ENCODE results near the gene KCNQ1.

KCNQ1 gene

GRCh38 chr11:2746401-2747247 is 301.8 kb downstream of the KCNQ1 start:
- H3K27ac ChIP-seq (ENCODE audit: low read depth, low read length), result no peak overlapping the region
- H3K9ac ChIP-seq (ENCODE audit: low read length), result no peak overlapping the region
- no peaks in the 10 kb centered on the region for H3K9me3 ChIP-seq (ENCODE audit: control insufficient read depth, insufficient read depth, low read depth, low read length)
- H3K4me3 ChIP-seq (ENCODE audit: low read depth, low read length), result no peak overlapping the region
- H3K27me3 ChIP-seq (ENCODE audit: control insufficient read depth, insufficient read depth, low read length), result peaks cover 44% of the 10 kb centered on the region
- no peaks in the 10 kb centered on the region for H3K4me1 ChIP-seq (ENCODE audit: control insufficient read depth, insufficient read depth, low read length)
- H3K36me3 ChIP-seq (ENCODE audit: control insufficient read depth, insufficient read depth, low read length), result no peaks in the 10 kb centered on the region

- Histone ChIP-seq H3K27me3 (ENCODE audit: control insufficient read depth, insufficient read depth, low read length) (peaks cover 48% of the 10 kb centered on the region), H3K4me3 (ENCODE audit: low read depth, low read length) (no peak overlapping the region), H3K36me3 (ENCODE audit: control insufficient read depth, insufficient read depth, low read length) (no peaks in the 10 kb centered on the region), H3K27ac (ENCODE audit: low read depth, low read length) (no peak overlapping the region), H3K9ac (ENCODE audit: low read length) (no peak overlapping the region), H3K9me3 (ENCODE audit: control insufficient read depth, insufficient read depth, low read depth, low read length) (no peaks in the 10 kb centered on the region), H3K4me1 (ENCODE audit: control insufficient read depth, insufficient read depth, low read length) (no peaks in the 10 kb centered on the region)
These were observed 302.6 kb downstream of the KCNQ1 start for GRCh38 chr11:2747248-2748027.

GRCh38 chr11:2748061-2748813 is 303.4 kb downstream of the KCNQ1 start:
- Histone ChIP-seq H3K9ac (ENCODE audit: low read length) (no peak overlapping the region), H3K4me3 (ENCODE audit: low read depth, low read length) (no peak overlapping the region), H3K4me1 (ENCODE audit: control insufficient read depth, insufficient read depth, low read length) (no peaks in the 10 kb centered on the region), H3K27ac (ENCODE audit: low read depth, low read length) (no peak overlapping the region), H3K36me3 (ENCODE audit: control insufficient read depth, insufficient read depth, low read length) (no peaks in the 10 kb centered on the region), H3K27me3 (ENCODE audit: control insufficient read depth, insufficient read depth, low read length) (peaks cover 56% of the 10 kb centered on the region), H3K9me3 (ENCODE audit: control insufficient read depth, insufficient read depth, low read depth, low read length) (no peaks in the 10 kb centered on the region)

- Histone ChIP-seq H3K36me3 (ENCODE audit: control insufficient read depth, insufficient read depth, low read length) (no peaks in the 10 kb centered on the region), H3K4me1 (ENCODE audit: control insufficient read depth, insufficient read depth, low read length) (no peaks in the 10 kb centered on the region), H3K4me3 (ENCODE audit: low read depth, low read length) (no peak overlapping the region), H3K9me3 (ENCODE audit: control insufficient read depth, insufficient read depth, low read depth, low read length) (no peaks in the 10 kb centered on the region), H3K27ac (ENCODE audit: low read depth, low read length) (no peak overlapping the region), H3K27me3 (ENCODE audit: control insufficient read depth, insufficient read depth, low read length) (peaks cover 61% of the 10 kb centered on the region), H3K9ac (ENCODE audit: low read length) (no peak overlapping the region)
These were observed 304.2 kb downstream of the KCNQ1 start for GRCh38 chr11:2748814-2749554.

- Histone ChIP-seq H3K4me3 (ENCODE audit: low read depth, low read length) (no peak overlapping the region), H3K9me3 (ENCODE audit: control insufficient read depth, insufficient read depth, low read depth, low read length) (no peaks in the 10 kb centered on the region), H3K36me3 (ENCODE audit: control insufficient read depth, insufficient read depth, low read length) (no peaks in the 10 kb centered on the region), H3K27me3 (ENCODE audit: control insufficient read depth, insufficient read depth, low read length) (peaks cover 60% of the 10 kb centered on the region), H3K4me1 (ENCODE audit: control insufficient read depth, insufficient read depth, low read length) (no peaks in the 10 kb centered on the region), H3K27ac (ENCODE audit: low read depth, low read length) (no peak overlapping the region), H3K9ac (ENCODE audit: low read length) (no peak overlapping the region)
These were observed 305.4 kb downstream of the KCNQ1 start for GRCh38 chr11:2750101-2750681.

- Histone ChIP-seq H3K4me3 (ENCODE audit: low read depth, low read length) (no peak overlapping the region), H3K27me3 (ENCODE audit: control insufficient read depth, insufficient read depth, low read length) (peaks cover 58% of the 10 kb centered on the region)
These were observed 306.1 kb downstream of the KCNQ1 start for GRCh38 chr11:2750682-2751522.

GRCh38 chr11:2751523-2752203 is 306.9 kb downstream of the KCNQ1 start:
- Histone ChIP-seq H3K9ac (ENCODE audit: low read length) (no peak overlapping the region), H3K4me3 (ENCODE audit: low read depth, low read length) (no peak overlapping the region), H3K4me1 (ENCODE audit: control insufficient read depth, insufficient read depth, low read length) (no peaks in the 10 kb centered on the region), H3K27me3 (ENCODE audit: control insufficient read depth, insufficient read depth, low read length) (peaks cover 60% of the 10 kb centered on the region), H3K36me3 (ENCODE audit: control insufficient read depth, insufficient read depth, low read length) (no peaks in the 10 kb centered on the region), H3K9me3 (ENCODE audit: control insufficient read depth, insufficient read depth, low read depth, low read length) (peaks cover 3% of the 10 kb centered on the region), H3K27ac (ENCODE audit: low read depth, low read length) (no peak overlapping the region)

More at GRCh38 chr11:2750682-2751522, 306.1 kb downstream of the KCNQ1 start:
- Histone ChIP-seq H3K36me3 (ENCODE audit: control insufficient read depth, insufficient read depth, low read length) (no peaks in the 10 kb centered on the region), H3K27ac (ENCODE audit: low read depth, low read length) (no peak overlapping the region), H3K9ac (ENCODE audit: low read length) (no peak overlapping the region), H3K9me3 (ENCODE audit: control insufficient read depth, insufficient read depth, low read depth, low read length) (peaks cover 1% of the 10 kb centered on the region), H3K4me1 (ENCODE audit: control insufficient read depth, insufficient read depth, low read length) (no peaks in the 10 kb centered on the region)

- H3K27me3 ChIP-seq (ENCODE audit: control insufficient read depth, insufficient read depth, low read length), result peaks cover 59% of the 10 kb centered on the region
- peaks cover 8% of the 10 kb centered on the region for H3K9me3 ChIP-seq (ENCODE audit: control insufficient read depth, insufficient read depth, low read depth, low read length)
- H3K4me3 ChIP-seq (ENCODE audit: low read depth, low read length), result no peak overlapping the region
- H3K4me1 ChIP-seq (ENCODE audit: control insufficient read depth, insufficient read depth, low read length), result no peaks in the 10 kb centered on the region
- H3K36me3 ChIP-seq (ENCODE audit: control insufficient read depth, insufficient read depth, low read length), result no peaks in the 10 kb centered on the region
- H3K9ac ChIP-seq (ENCODE audit: low read length), result no peak overlapping the region
- H3K27ac ChIP-seq (ENCODE audit: low read depth, low read length), result no peak overlapping the region
These were observed 307.5 kb downstream of the KCNQ1 start for GRCh38 chr11:2752204-2752770.

GRCh38 chr11:2752923-2753322 is 308.1 kb downstream of the KCNQ1 start:
- no peak overlapping the region for H3K27ac ChIP-seq (ENCODE audit: low read depth, low read length)
- no peak overlapping the region for H3K4me3 ChIP-seq (ENCODE audit: low read depth, low read length)
- H3K36me3 ChIP-seq (ENCODE audit: control insufficient read depth, insufficient read depth, low read length), result no peaks in the 10 kb centered on the region
- no peak overlapping the region for H3K9ac ChIP-seq (ENCODE audit: low read length)
- H3K27me3 ChIP-seq (ENCODE audit: control insufficient read depth, insufficient read depth, low read length), result peaks cover 55% of the 10 kb centered on the region
- peaks cover 10% of the 10 kb centered on the region for H3K9me3 ChIP-seq (ENCODE audit: control insufficient read depth, insufficient read depth, low read depth, low read length)
- H3K4me1 ChIP-seq (ENCODE audit: control insufficient read depth, insufficient read depth, low read length), result no peaks in the 10 kb centered on the region
